Neural cell (in vitro differentiated cells): ENCODE measurements around the gene MAP3K13. TPM values are rescaled to one million over a fixed set of nuclear protein-coding genes. Genes with fewer than 3 reads are reported as not detected.
"Not testable (repeated sequence)": the region's sequence is repeated elsewhere in the genome, so short reads cannot be mapped to it uniquely, and the experiment has no call there.

Source experiments
- H2AFZ ChIP-seq: fragments of 200-600, 300-800 bp; sonication (generic), shearing (Covaris generic); 2 replicates; pipeline ENCODE4 v1.6.0; 2014; ENCODE audit warnings: low read depth, mild to moderate bottlenecking, antibody characterized with exemption, low read length, moderate library complexity
- H3F3A ChIP-seq: fragments of 200-600 bp; shearing (Covaris generic); 2 replicates; pipeline ENCODE4 v1.6.1; 2016; ENCODE audit warnings: mild to moderate bottlenecking, moderate library complexity, mixed read lengths, antibody characterized with exemption, low read length; ENCODE audit not compliant: insufficient read depth, poor library complexity, severe bottlenecking
- H3K27ac ChIP-seq: fragments of 200-600, 300-800 bp; sonication (generic), shearing (Covaris generic); 2 replicates; pipeline ENCODE4 v1.5.1; 2014; ENCODE audit warnings: mild to moderate bottlenecking, low read length, moderate library complexity
- H3K27me3 ChIP-seq: fragments of 300-800, 200-600 bp; sonication (generic), shearing (Covaris generic); 2 replicates; pipeline ENCODE4 v1.6.0; 2014; ENCODE audit warnings: mild to moderate bottlenecking, low read depth, low read length, moderate library complexity; ENCODE audit not compliant: insufficient read depth
- H3K36me3 ChIP-seq: fragments of 300-800, 200-600 bp; sonication (generic), shearing (Covaris generic); 2 replicates; pipeline ENCODE4 v1.5.1; 2014; ENCODE audit warnings: mild to moderate bottlenecking, antibody characterized with exemption, low read length, moderate library complexity; ENCODE audit not compliant: insufficient read depth
- H3K4me2 ChIP-seq: fragments of 300-800, 200-600 bp; sonication (generic), shearing (Covaris generic); 2 replicates; pipeline ENCODE4 v1.6.0; 2014; ENCODE audit warnings: mild to moderate bottlenecking, low read length
- H3K4me3 ChIP-seq: fragments of 300-800, 200-600 bp; sonication (generic), shearing (Covaris generic); 2 replicates; pipeline ENCODE4 v1.5.1; 2014; ENCODE audit warnings: mild to moderate bottlenecking, low read length, moderate library complexity
- H3K79me2 ChIP-seq: fragments of 200-600 bp; shearing (Covaris generic); replicated peaks from 2 replicates; pipeline ENCODE4 v1.6.0; 2014; ENCODE audit warnings: mild to moderate bottlenecking, low read length, moderate library complexity; ENCODE audit not compliant: insufficient read depth
- H3K9ac ChIP-seq: fragments of 300-800, 200-600 bp; sonication (generic), shearing (Covaris generic); 2 replicates; pipeline ENCODE4 v1.6.1; 2016; ENCODE audit warnings: mild to moderate bottlenecking, low read length, mixed read lengths
- H3K9me2 ChIP-seq: fragments of 200-600 bp; shearing (Covaris generic); 2 replicates; pipeline ENCODE4 v1.6.1; 2016; ENCODE audit warnings: mild to moderate bottlenecking, low read length, mixed read lengths; ENCODE audit not compliant: insufficient read depth
- H3K9me3 ChIP-seq: fragments of 200-600, 300-800 bp; sonication (generic), shearing (Covaris generic); 2 replicates; pipeline ENCODE4 v1.6.1; 2016; ENCODE audit warnings: mild to moderate bottlenecking, mixed run types, low read length, moderate library complexity, mixed read lengths
- H4K20me1 ChIP-seq: fragments of 200-600 bp; shearing (Covaris generic); 2 replicates; pipeline ENCODE4 v1.6.1; 2016; ENCODE audit warnings: mild to moderate bottlenecking, mixed run types; ENCODE audit not compliant: insufficient read depth
- CTCF ChIP-seq: fragments of 450-650 bp; IDR thresholded peaks from 2 replicates; pipeline ENCODE4 v1.5.1; 2014; ENCODE audit warnings: antibody characterized with exemption, mild to moderate bottlenecking, moderate library complexity; ENCODE audit not compliant: poor library complexity, severe bottlenecking
- EP300 ChIP-seq: fragments of 450-650 bp; conservative IDR thresholded peaks from 2 replicates; pipeline ENCODE4 v1.6.1; 2014; ENCODE audit warnings: antibody characterized with exemption, mild to moderate bottlenecking, moderate library complexity; ENCODE audit not compliant: poor library complexity, severe bottlenecking
- EZH2 ChIP-seq: fragments of 200-600, 300-800 bp; shearing (Covaris generic), sonication (generic); IDR thresholded peaks from 2 replicates; pipeline ENCODE4 v1.6.1; 2014; ENCODE audit warnings: antibody characterized with exemption, low read length, borderline replicate concordance, mild to moderate bottlenecking; ENCODE audit not compliant: insufficient read depth, poor library complexity, severe bottlenecking
- MXI1 ChIP-seq: fragments of 450-650 bp; conservative IDR thresholded peaks from 2 replicates; pipeline ENCODE4 v1.6.1; 2014; ENCODE audit warnings: antibody characterized with exemption, mild to moderate bottlenecking; ENCODE audit not compliant: poor library complexity, severe bottlenecking
- POLR2AphosphoS5 ChIP-seq: IDR thresholded peaks from 2 replicates; pipeline ENCODE4 v1.6.1; 2012
- RAD21 ChIP-seq: fragments of 450-650 bp; conservative IDR thresholded peaks from 2 replicates; pipeline ENCODE4 v1.6.1; 2014; ENCODE audit warnings: antibody characterized with exemption, mild to moderate bottlenecking, moderate library complexity
- SMC3 ChIP-seq: fragments of 450-650 bp; conservative IDR thresholded peaks from 2 replicates; pipeline ENCODE4 v1.6.1; 2014; ENCODE audit warnings: antibody characterized with exemption, mild to moderate bottlenecking, moderate library complexity; ENCODE audit not compliant: poor library complexity
- TAF1 ChIP-seq: IDR thresholded peaks from 2 replicates; pipeline ENCODE4 v1.6.1; 2012; ENCODE audit warnings: low read depth
- polyA plus RNA-seq: library from polyadenylated mRNA; depleted of rRNA; stranded (reverse); fragments of >200 nt; gene quantifications from 2 replicates; pipeline ENCODE4 v1.2.3, GENCODE V29; 2014
- TF ChIP-seq, protein P1 (sequence below): IDR thresholded peaks from 2 replicates; pipeline ENCODE4 v1.6.1; 2012; ENCODE audit warnings: borderline replicate concordance

The MAP3K13 gene
- polyA plus RNA-seq, 1 donor from 2014 or later, result 33.8 TPM

DNA sequence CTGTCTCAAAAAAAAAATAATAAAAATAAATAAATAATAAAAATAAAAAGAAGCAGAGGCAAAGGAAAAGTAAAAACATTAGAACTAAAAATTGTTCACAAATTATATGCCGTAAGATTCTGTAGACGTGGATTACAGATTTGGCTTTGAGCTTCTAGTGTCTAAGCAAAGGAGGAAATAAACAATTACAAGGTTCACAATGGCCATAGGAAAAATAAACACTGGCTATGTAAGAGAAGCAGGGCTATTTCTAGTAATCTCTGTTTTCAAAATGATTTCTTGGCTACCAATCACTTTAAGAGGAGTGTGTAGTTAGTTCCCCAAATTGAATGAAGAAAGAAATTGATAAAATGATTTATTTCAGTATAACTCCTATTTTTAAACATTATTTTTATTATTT lies 81.4 kb downstream of the MAP3K13 start:
- peaks cover 2% of the 10 kb centered on the region for H3F3A ChIP-seq
- no peak overlapping the region for H2AFZ ChIP-seq
- H3K79me2 ChIP-seq, result no peaks in the 10 kb centered on the region
- H3K4me3 ChIP-seq, result no peak overlapping the region
- H4K20me1 ChIP-seq, result no peaks in the 10 kb centered on the region
- H3K9ac ChIP-seq, result no peak overlapping the region
- H3K4me2 ChIP-seq, result no peak overlapping the region
- no peaks in the 10 kb centered on the region for H3K9me3 ChIP-seq
- no peaks in the 10 kb centered on the region for H3K27me3 ChIP-seq
- no peaks in the 10 kb centered on the region for H3K36me3 ChIP-seq
- no peaks in the 10 kb centered on the region for H3K9me2 ChIP-seq
- TF ChIP-seq CTCF (no peak), TAF1 (no peak), RAD21 (no peak), SMC3 (no peak), EP300 (no peak), EZH2 (no peak), MXI1 (no peak), POLR2AphosphoS5 (no peak)
- TF ChIP-seq, protein P1, sequence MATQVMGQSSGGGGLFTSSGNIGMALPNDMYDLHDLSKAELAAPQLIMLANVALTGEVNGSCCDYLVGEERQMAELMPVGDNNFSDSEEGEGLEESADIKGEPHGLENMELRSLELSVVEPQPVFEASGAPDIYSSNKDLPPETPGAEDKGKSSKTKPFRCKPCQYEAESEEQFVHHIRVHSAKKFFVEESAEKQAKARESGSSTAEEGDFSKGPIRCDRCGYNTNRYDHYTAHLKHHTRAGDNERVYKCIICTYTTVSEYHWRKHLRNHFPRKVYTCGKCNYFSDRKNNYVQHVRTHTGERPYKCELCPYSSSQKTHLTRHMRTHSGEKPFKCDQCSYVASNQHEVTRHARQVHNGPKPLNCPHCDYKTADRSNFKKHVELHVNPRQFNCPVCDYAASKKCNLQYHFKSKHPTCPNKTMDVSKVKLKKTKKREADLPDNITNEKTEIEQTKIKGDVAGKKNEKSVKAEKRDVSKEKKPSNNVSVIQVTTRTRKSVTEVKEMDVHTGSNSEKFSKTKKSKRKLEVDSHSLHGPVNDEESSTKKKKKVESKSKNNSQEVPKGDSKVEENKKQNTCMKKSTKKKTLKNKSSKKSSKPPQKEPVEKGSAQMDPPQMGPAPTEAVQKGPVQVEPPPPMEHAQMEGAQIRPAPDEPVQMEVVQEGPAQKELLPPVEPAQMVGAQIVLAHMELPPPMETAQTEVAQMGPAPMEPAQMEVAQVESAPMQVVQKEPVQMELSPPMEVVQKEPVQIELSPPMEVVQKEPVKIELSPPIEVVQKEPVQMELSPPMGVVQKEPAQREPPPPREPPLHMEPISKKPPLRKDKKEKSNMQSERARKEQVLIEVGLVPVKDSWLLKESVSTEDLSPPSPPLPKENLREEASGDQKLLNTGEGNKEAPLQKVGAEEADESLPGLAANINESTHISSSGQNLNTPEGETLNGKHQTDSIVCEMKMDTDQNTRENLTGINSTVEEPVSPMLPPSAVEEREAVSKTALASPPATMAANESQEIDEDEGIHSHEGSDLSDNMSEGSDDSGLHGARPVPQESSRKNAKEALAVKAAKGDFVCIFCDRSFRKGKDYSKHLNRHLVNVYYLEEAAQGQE, result no peak
- no peak overlapping the region for H3K27ac ChIP-seq

GRCh38 chr3:185448107-185448506 lies 85.2 kb downstream of the MAP3K13 start:
- no peaks in the 10 kb centered on the region for H3K9me3 ChIP-seq
- no peaks in the 10 kb centered on the region for H3K36me3 ChIP-seq
- H3F3A ChIP-seq, result no peaks in the 10 kb centered on the region
- H3K27me3 ChIP-seq, result no peaks in the 10 kb centered on the region
- H3K79me2 ChIP-seq, result no peaks in the 10 kb centered on the region
- no peak overlapping the region for H2AFZ ChIP-seq
- no peak overlapping the region for H3K4me2 ChIP-seq
- H3K9me2 ChIP-seq, result no peaks in the 10 kb centered on the region
- no peaks in the 10 kb centered on the region for H4K20me1 ChIP-seq
- TF ChIP-seq CTCF (no peak), TAF1 (no peak), MXI1 (no peak), EP300 (no peak)
- TF ChIP-seq, protein P1, result no peak
- no peak overlapping the region for H3K27ac ChIP-seq
- no peak overlapping the region for H3K9ac ChIP-seq
- H3K4me3 ChIP-seq, result no peak overlapping the region

GRCh38 chr3:185451432-185451831 lies 88.5 kb downstream of the MAP3K13 start:
- H4K20me1 ChIP-seq, H3K9me2 ChIP-seq, H3K9me3 ChIP-seq, H3K9ac ChIP-seq, H3K36me3 ChIP-seq, H3K27ac ChIP-seq, H3K79me2 ChIP-seq, H3K4me3 ChIP-seq, H3F3A ChIP-seq, H2AFZ ChIP-seq, H3K27me3 ChIP-seq, H3K4me2 ChIP-seq: not testable (repeated sequence)
